Muscle layer of duodenum (tissue), 2 donors: Measurements from ENCODE around the gene NCCRP1.

Source experiments
- H3K27ac ChIP-seq: one replicate; pipeline ENCODE4 v1.7.0; 2013; ENCODE audit warnings: mild to moderate bottlenecking, low read length
- H3K27me3 ChIP-seq: one replicate; pipeline ENCODE4 v1.7.0; 2013; ENCODE audit warnings: low read depth, mild to moderate bottlenecking, control low read depth, low read length
- H3K36me3 ChIP-seq, 2 donors: one replicate each; pipeline ENCODE4 v1.7.0; 2013; ENCODE audit warnings: low read length in 2 of 2, control low read depth in 1 of 2, mild to moderate bottlenecking in 1 of 2; ENCODE audit not compliant: insufficient read depth in 2 of 2, control insufficient read depth in 1 of 2
- H3K4me1 ChIP-seq, 2 donors: one replicate each; pipeline ENCODE4 v1.7.0; 2013; ENCODE audit warnings: low read length in 2 of 2, mild to moderate bottlenecking in 2 of 2, control low read depth in 1 of 2, moderate library complexity in 1 of 2; ENCODE audit not compliant: insufficient read depth in 2 of 2, control insufficient read depth in 1 of 2
- H3K4me3 ChIP-seq, 2 donors: one replicate each; pipeline ENCODE4 v1.7.0; 2013; ENCODE audit warnings: low read length in 2 of 2, low read depth in 1 of 2, mild to moderate bottlenecking in 1 of 2
- H3K9me3 ChIP-seq, 2 donors: one replicate each; pipeline ENCODE4 v1.7.0; 2013; ENCODE audit warnings: low read length in 2 of 2, control low read depth in 1 of 2, mild to moderate bottlenecking in 1 of 2; ENCODE audit not compliant: control insufficient read depth in 1 of 2
- donor health status: healthy.

NCCRP1 gene

GRCh38 chr19:39186391-39186790, 10.4 kb upstream of the NCCRP1 start:
- Histone ChIP-seq H3K4me1 (no peaks in the 10 kb centered on the region), H3K9me3 (no peaks in the 10 kb centered on the region), H3K27ac (no peak overlapping the region), H3K4me3 (no peak overlapping the region), H3K27me3 (no peaks in the 10 kb centered on the region), H3K36me3 (no peaks in the 10 kb centered on the region)

DNA sequence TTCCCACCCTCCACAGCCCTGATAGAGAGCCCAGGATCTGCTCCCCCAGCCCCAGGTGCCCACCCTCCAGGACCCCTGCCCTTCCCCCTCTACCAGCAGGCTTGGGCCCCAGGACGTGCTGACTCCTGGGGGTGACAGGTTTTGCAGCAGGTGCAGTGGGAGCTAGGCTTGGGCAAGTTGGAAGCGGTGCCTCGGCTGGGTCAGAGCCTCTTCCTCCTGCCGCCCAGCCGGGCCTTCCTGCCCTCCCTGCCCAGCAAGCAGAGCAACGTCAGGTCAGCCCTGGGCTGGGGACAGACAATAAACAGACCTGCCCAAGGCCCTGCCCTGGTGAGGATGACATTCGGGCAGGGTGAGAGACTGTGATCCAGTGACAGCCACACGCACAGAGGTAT, 9.2 kb upstream of the NCCRP1 start:
- H3K4me3 ChIP-seq: no peak overlapping the region
- no peaks in the 10 kb centered on the region for H3K4me1 ChIP-seq
- H3K36me3 ChIP-seq: no peaks in the 10 kb centered on the region
- H3K9me3 ChIP-seq: no peaks in the 10 kb centered on the region
- H3K27me3 ChIP-seq: no peaks in the 10 kb centered on the region
- no peak overlapping the region for H3K27ac ChIP-seq

DNA sequence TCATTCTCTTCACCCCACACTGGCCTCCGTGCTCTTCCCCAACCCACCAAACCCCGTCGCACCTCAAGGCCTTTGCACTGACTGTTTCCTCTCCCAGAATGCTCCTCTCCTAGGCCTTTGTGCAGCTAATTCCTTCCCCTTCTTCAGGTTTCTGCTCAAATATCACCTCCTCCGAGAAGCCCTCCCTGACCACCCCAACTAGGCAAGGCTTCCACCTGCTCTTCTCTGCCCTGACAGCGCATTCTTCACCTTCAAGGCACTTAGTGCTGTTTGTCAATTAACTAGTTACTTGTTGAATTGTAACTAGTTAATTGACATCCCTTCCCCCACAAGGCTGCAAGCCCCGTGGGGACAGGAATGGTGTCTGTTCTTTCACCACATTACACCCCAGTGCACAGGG, 7.8 kb upstream of the NCCRP1 start:
- Histone ChIP-seq H3K4me3 (no peak overlapping the region), H3K4me1 (no peaks in the 10 kb centered on the region), H3K27ac (no peak overlapping the region), H3K27me3 (no peaks in the 10 kb centered on the region), H3K36me3 (no peaks in the 10 kb centered on the region), H3K9me3 (no peaks in the 10 kb centered on the region)

- Histone ChIP-seq H3K27me3 (peaks cover 7% of the 10 kb centered on the region), H3K27ac (no peak overlapping the region), H3K9me3 (no peaks in the 10 kb centered on the region), H3K36me3 (no peaks in the 10 kb centered on the region), H3K4me1 (no peaks in the 10 kb centered on the region), H3K4me3 (no peak overlapping the region)
Observed at GRCh38 chr19:39190768-39191167, 6.0 kb upstream of the NCCRP1 start.

DNA sequence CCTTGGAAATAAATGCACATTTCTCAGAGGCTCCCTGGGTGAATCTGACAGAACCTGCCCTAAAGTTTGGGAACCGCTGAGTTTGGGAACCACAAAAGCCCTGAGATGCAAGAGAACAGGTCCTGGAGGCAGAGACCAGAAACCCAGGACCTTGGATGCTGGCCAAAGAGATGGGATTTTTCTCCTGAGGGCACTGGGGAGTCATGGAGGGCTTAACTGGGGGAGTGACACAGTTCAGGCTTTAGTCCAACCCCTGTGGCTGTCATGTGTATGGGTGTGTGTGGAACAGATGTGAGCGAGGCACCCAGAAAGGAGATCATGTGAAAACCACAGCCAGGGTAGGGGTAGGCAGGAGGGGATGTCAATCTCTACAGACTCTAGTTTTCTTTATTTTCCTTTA, 3.9 kb upstream of the NCCRP1 start:
- no peaks in the 10 kb centered on the region for H3K36me3 ChIP-seq
- no peaks in the 10 kb centered on the region for H3K9me3 ChIP-seq
- no peak overlapping the region for H3K4me3 ChIP-seq
- H3K4me1 ChIP-seq: peaks cover 0 to 5% of the 10 kb centered on the region in 2 donors
- no peak overlapping the region for H3K27ac ChIP-seq
- H3K27me3 ChIP-seq: peaks cover 24% of the 10 kb centered on the region

DNA sequence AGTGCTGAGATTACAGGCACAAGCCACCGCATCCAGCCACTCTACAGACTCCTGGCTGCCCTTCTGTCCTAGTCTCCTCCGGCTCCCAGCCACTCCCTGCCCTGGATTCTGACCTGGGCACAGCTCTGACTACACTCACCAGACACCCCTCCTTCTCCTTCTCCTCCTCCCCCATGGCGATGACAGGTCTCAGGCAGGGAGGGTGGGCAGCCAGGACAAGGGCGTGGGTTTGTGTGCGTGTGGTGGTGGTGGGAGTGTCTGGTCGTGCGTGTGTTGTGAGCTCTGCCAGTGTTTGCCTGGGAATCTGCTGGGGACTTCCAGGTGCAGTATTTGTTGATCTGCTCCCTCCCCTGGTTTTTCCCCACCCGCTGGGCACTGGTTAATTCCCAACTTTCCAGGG, 3.0 kb upstream of the NCCRP1 start:
- peaks cover 28% of the 10 kb centered on the region for H3K27me3 ChIP-seq
- no peak overlapping the region for H3K4me3 ChIP-seq
- no peak overlapping the region for H3K27ac ChIP-seq
- H3K36me3 ChIP-seq: no peaks in the 10 kb centered on the region
- H3K9me3 ChIP-seq: no peaks in the 10 kb centered on the region
- H3K4me1 ChIP-seq: peaks cover 0 to 6% of the 10 kb centered on the region in 2 donors

DNA sequence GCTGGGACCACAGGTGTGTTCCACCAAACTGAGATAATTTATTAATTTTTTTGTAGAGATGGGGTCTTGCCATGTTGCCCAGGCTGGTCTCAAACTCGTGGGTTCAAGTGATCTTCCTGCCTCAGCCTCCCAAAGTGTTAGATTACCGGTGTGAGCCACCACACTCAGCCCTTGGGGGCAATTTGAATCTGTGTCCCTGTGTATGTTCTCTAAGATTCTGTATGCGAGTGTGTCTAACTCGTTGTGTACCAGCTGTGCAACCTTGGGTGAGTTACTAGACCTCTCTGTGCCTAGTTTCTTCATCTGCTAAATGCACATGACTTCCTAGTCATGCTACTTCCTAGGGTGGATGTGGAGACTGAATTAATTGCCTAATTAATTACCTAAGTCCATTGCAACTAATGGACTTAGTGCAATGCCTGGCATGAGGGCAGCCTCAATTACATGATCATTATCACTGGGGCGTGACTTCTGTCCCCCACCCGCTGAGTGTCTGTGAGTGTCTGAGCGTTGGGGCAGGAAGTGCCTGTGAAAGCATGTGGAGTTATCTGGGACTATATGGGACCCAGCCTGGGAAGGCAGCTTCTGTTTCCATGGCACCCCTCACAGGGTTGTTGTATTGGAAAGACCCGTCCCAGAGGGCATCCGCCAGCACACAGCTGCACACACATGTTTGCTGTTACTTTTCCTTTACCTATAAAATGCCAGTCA, 1.8 kb upstream of the NCCRP1 start:
- peaks cover 0 to 11% of the 10 kb centered on the region in 2 donors for H3K4me1 ChIP-seq
- no peaks in the 10 kb centered on the region for H3K36me3 ChIP-seq
- H3K9me3 ChIP-seq: no peaks in the 10 kb centered on the region
- H3K27ac ChIP-seq: no peak overlapping the region
- no peak overlapping the region for H3K4me3 ChIP-seq
- peaks cover 28% of the 10 kb centered on the region for H3K27me3 ChIP-seq

GRCh38 chr19:39195755-39196154, 1.0 kb upstream of the NCCRP1 start:
- no peak overlapping the region for H3K27ac ChIP-seq
- H3K36me3 ChIP-seq: no peaks in the 10 kb centered on the region
- peaks cover 28% of the 10 kb centered on the region for H3K27me3 ChIP-seq
- H3K4me3 ChIP-seq: no peak overlapping the region
- H3K4me1 ChIP-seq: peaks cover 0 to 11% of the 10 kb centered on the region in 2 donors
- no peaks in the 10 kb centered on the region for H3K9me3 ChIP-seq

DNA sequence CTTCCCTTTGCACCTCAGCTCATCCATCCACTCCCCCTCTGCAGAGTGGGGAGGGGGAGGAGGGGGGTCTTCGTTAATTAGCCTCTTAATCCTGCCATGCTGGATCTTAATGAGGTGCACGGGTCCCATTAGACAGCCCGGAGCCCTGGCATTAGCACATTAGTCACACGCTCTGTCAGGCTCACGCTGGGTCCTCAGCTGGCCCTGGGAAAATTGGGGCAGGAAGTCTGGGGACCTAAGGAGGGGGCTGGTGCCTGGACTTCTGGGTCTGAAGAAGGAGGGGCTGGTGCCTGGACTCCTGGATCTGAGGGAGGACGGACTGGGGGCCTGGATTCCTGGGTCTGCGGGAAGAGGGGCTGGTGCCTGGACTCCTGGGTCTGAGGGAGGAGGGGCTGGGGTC, 444 bp upstream of the NCCRP1 start:
- Histone ChIP-seq H3K4me1 (peaks cover 0 to 11% of the 10 kb centered on the region in 2 donors), H3K9me3 (no peaks in the 10 kb centered on the region), H3K36me3 (no peaks in the 10 kb centered on the region), H3K4me3 (no peak overlapping the region), H3K27ac (no peak overlapping the region), H3K27me3 (peaks cover 28% of the 10 kb centered on the region)

GRCh38 chr19:39197808-39198207, 1.0 kb downstream of the NCCRP1 start:
- Histone ChIP-seq H3K9me3 (no peaks in the 10 kb centered on the region), H3K27ac (no peak overlapping the region), H3K4me1 (peaks cover 0 to 11% of the 10 kb centered on the region in 2 donors), H3K4me3 (no peak overlapping the region), H3K36me3 (no peaks in the 10 kb centered on the region), H3K27me3 (peaks cover 32% of the 10 kb centered on the region)

DNA sequence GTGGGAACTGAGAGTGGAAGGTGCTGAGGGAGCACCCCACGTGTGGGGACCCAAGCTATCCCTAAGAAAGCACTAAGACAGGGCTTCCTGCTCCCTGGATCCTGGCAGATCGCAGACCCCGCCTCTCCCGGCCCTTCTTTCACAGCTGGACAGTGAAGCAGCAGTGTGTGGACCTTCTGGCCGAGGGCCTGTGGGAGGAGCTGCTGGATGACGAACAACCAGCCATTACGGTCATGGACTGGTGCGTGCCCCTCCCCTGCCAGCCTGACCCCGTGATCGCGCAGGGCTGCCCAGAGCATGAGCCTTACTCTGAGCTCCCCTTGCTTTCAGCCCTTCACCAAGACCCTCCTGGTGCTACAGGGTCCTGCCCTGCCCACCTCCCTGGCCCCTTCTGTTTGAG, 2.3 kb downstream of the NCCRP1 start:
- Histone ChIP-seq H3K4me1 (peaks cover 0 to 11% of the 10 kb centered on the region in 2 donors), H3K27ac (no peak overlapping the region), H3K9me3 (no peaks in the 10 kb centered on the region), H3K27me3 (peaks cover 35% of the 10 kb centered on the region), H3K4me3 (no peak overlapping the region), H3K36me3 (no peaks in the 10 kb centered on the region)
